Esophagus squamous epithelium (tissue), 5 donors: Measurements from ENCODE around the gene USP8. TPM values are rescaled to one million over a fixed set of nuclear protein-coding genes. Genes with fewer than 3 reads are reported as not detected.

Experiments used
- DNase-seq: peaks from one replicate; lab custom pipeline; 2025; lab: John Stamatoyannopoulos, UW
- H3K27ac ChIP-seq, 4 donors: fragments of 200-600 bp; sonication (generic); one replicate each; pipeline ENCODE4 v1.5.1; 2016 to 2019; ENCODE audit warnings: mild to moderate bottlenecking in 1 of 4
- H3K27me3 ChIP-seq, 4 donors: fragments of 200-600 bp; sonication (generic); 1 replicate in 3 of 4; 2 replicates in 1 of 4; pipeline versions ENCODE4 v1.5.1 to v1.6.0; 2017 to 2021; ENCODE audit warnings: antibody characterized with exemption in 1 of 4
- H3K36me3 ChIP-seq, 3 donors: fragments of 200-600 bp; sonication (generic); one replicate each; pipeline ENCODE4 v1.5.1; 2016 to 2019
- H3K4me1 ChIP-seq, 3 donors: fragments of 200-600 bp; sonication (generic); one replicate each; pipeline ENCODE4 v1.5.1; 2017 to 2019
- H3K4me3 ChIP-seq, 4 donors: fragments of 200-600 bp; sonication (generic); 1 replicate in 3 of 4; 2 replicates in 1 of 4; pipeline ENCODE4 v1.5.1; 2016 to 2019; ENCODE audit warnings: mild to moderate bottlenecking in 2 of 4, moderate library complexity in 1 of 4
- H3K9me3 ChIP-seq, 3 donors: fragments of 200-600 bp; sonication (generic); one replicate each; pipeline ENCODE4 v1.5.1; 2016 to 2019
- CTCF ChIP-seq, 6 experiments: fragments of 450-650 bp in 4 of 6; fragments of 200-600 bp in 2 of 6; sonication (generic) in 2 of 6; IDR thresholded peaks; one replicate each; pipeline ENCODE4 v1.5.1; 2016 to 2019; ENCODE audit warnings: antibody characterized with exemption in 6 of 6, mild to moderate bottlenecking in 4 of 6, moderate library complexity in 4 of 6
- POLR2A ChIP-seq, 4 donors: fragments of 450-650 bp; IDR thresholded peaks; one replicate each; pipeline ENCODE4 v1.6.1; 2017; ENCODE audit warnings: antibody characterized with exemption in 4 of 4, mild to moderate bottlenecking in 4 of 4, moderate library complexity in 3 of 4
- WGBS, 2 donors: methylation state at CpG; one replicate each; pipeline ENCODE4 v1.1.5; 2018; 5-methylcytosine and 5-hydroxymethylcytosine counted together
- intact Hi-C: fragments of 100-400 bp; cut with DNase I; formaldehyde crosslinking; loops from one replicate; pipeline ENCODE4 v1.15.0; 2022
- total RNA-seq, 4 donors: library from RNA; depleted of rRNA; stranded (reverse); fragments of >200 nt; gene quantifications; one replicate each; pipeline ENCODE4 v1.1.0, GENCODE V29; 2016
- donor health status: DM: yes; HTN: yes; CAD: no.

USP8 gene
- total RNA-seq, 4 donors from 2014 or later: 32.3 to 48.1 (median 43.8) TPM

- H3K36me3 ChIP-seq: peaks cover 0 to 96% (median 6%) of the 10 kb centered on the region in 3 donors
- TF ChIP-seq CTCF (IDR thresholded peaks at IDR 0.05) (no peak), POLR2A (IDR thresholded peaks at IDR 0.05) (no peak)
- intact Hi-C loops: no loop called here
- no peak overlapping the region for H3K27ac ChIP-seq
- H3K4me3 ChIP-seq: no peak overlapping the region
- H3K27me3 ChIP-seq: no peaks in the 10 kb centered on the region
- H3K9me3 ChIP-seq: no peaks in the 10 kb centered on the region
- H3K4me1 ChIP-seq: no peaks in the 10 kb centered on the region
- DNase-seq: no peak
Observed at GRCh38 chr15:50452927-50453326, 28.7 kb downstream of the USP8 start.

DNA sequence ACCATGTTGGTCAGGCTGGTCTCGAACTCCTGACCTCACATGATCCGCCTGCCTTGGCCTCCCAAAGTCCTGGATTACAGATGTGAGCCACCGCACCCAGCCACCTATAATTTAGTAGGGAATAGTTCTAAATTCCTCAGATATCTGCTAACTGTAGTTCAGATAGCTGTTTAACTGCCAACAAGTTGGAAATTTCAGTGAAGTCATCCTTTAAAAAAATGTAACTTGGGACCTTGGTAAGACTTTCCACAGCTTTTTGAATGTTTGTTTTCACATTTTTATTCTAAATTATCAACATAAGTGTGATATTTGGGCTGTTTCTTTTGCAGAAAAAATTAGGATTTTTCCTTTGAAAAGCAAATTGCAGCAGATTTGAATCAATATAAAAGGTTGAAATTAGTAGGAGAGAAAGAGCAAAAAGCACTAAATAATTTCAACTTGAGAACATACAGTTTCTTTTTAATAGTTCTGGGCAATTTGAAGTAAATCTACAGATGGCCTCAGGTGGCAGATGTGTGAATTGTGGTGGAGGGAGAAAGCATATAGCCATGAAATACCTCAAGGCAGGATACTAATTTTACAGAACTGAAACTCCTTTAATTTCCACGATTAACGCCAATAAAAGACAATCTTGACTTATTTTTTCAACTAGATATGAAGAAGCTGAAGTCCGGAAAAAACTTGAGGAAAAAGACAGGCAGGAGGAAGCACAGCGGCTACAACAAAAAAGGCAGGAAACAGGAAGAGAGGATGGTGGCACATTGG lies 34.3 kb downstream of the USP8 start:
- DNase-seq: no peak
- H3K36me3 ChIP-seq: peaks cover 0 to 96% (median 12%) of the 10 kb centered on the region in 3 donors
- intact Hi-C loops: no loop called here
- no peaks in the 10 kb centered on the region for H3K9me3 ChIP-seq
- no peak overlapping the region for H3K4me3 ChIP-seq
- no peaks in the 10 kb centered on the region for H3K4me1 ChIP-seq
- no peak overlapping the region for H3K27ac ChIP-seq
- TF ChIP-seq CTCF (IDR thresholded peaks at IDR 0.05): no peak
- no peak for TF ChIP-seq POLR2A (IDR thresholded peaks at IDR 0.05)
- 85 to 88% methylated on average over 7 of the region's 7 CpGs for WGBS, 2 donors
- no peaks in the 10 kb centered on the region for H3K27me3 ChIP-seq

DNA sequence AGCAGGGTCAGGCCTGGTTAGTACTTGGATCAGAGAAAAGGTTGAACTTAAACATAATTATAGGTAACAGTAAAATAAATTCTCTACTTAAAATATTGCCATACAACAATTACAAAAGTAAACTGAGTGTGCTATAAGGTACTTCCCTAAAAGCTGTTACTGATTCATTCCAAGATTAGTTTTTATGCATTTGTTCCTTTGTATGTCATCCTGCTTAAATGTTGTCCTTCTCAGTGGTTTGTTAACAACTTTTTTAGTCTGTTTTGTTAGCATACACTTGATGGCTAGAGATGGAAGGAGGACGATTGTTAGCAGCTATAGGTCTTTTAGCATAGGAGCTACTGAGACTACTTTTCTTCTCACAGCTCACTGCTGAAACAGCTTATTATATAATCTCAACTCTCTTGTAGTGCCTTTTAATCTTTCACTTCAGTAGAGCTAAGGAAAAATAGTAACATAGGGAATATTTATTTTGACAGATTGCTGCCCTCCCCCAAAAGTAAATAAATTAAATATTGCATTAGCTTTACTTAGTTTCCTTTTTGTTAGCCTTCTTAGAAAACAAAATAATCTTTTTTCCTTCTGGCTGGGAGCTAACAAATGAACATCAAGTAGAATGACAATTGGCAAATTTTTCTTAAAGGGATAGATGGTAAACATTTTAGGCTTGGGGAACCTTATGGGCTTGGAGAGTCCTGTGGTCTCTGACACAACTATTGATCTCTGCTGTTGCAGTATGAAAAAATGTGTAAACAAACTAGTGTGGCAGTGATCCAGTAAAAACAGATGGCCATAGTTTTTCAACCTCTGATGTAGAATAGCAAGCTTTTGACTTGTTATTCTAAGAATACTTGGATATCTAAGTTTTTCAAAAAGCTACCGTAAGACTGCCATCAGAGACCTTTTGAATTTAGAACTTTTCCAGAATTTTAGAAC lies 39.5 kb downstream of the USP8 start:
- DNase-seq: no peak
- Histone ChIP-seq H3K36me3 (peaks cover 5 to 100% (median 8%) of the 10 kb centered on the region in 3 donors), H3K4me1 (no peaks in the 10 kb centered on the region), H3K4me3 (no peak overlapping the region), H3K27me3 (no peaks in the 10 kb centered on the region), H3K27ac (no peak overlapping the region), H3K9me3 (no peaks in the 10 kb centered on the region)
- TF ChIP-seq CTCF (IDR thresholded peaks at IDR 0.05): no peak
- TF ChIP-seq POLR2A (IDR thresholded peaks at IDR 0.05): no peak
- WGBS, 2 donors: 60 to 68% methylated on average over 2 of the region's 2 CpGs
- intact Hi-C loops: no loop called here

DNA sequence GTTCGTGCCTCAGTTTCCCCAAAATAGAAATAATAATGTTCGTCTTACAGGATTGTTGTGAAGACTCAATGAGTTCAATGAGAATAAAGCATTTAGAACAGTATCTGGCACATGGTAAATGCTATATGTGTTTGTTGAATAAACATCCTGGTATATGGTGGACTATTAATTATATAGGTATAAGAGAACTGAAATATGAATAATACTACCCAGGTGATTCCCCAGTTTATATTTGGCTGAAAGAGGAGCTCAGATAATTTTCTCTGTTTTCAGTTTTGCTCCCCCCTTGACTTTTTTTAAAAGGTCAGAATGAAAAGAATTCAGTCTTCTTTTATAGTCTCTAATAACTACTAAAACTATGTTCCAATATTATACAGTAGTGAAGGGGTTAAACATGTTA lies 46.9 kb downstream of the USP8 start:
- DNase-seq: no peak
- Histone ChIP-seq H3K9me3 (no peaks in the 10 kb centered on the region), H3K27me3 (no peaks in the 10 kb centered on the region), H3K4me1 (no peaks in the 10 kb centered on the region), H3K4me3 (no peak overlapping the region), H3K27ac (no peak overlapping the region), H3K36me3 (peaks cover 4 to 99% (median 5%) of the 10 kb centered on the region in 3 donors)
- no peak for TF ChIP-seq CTCF (IDR thresholded peaks at IDR 0.05)
- intact Hi-C loops: no loop called here
- 83 to 97% methylated on average over 2 of the region's 2 CpGs for WGBS, 2 donors

GRCh38 chr15:50476143-50476542 lies 51.9 kb downstream of the USP8 start:
- intact Hi-C loops: no loop called here
- WGBS, 2 donors: 90 to 95% methylated on average over 11 to 12 of the region's 12 CpGs
- Histone ChIP-seq H3K36me3 (peaks cover 0 to 98% (median 19%) of the 10 kb centered on the region in 3 donors), H3K27me3 (no peaks in the 10 kb centered on the region), H3K9me3 (no peaks in the 10 kb centered on the region), H3K4me3 (no peak overlapping the region), H3K27ac (no peak overlapping the region), H3K4me1 (no peaks in the 10 kb centered on the region)
- no peak for TF ChIP-seq POLR2A (IDR thresholded peaks at IDR 0.05)
- DNase-seq: no peak
